ENCODE measurements around the gene WDR47.

Gene WDR47

DNA sequence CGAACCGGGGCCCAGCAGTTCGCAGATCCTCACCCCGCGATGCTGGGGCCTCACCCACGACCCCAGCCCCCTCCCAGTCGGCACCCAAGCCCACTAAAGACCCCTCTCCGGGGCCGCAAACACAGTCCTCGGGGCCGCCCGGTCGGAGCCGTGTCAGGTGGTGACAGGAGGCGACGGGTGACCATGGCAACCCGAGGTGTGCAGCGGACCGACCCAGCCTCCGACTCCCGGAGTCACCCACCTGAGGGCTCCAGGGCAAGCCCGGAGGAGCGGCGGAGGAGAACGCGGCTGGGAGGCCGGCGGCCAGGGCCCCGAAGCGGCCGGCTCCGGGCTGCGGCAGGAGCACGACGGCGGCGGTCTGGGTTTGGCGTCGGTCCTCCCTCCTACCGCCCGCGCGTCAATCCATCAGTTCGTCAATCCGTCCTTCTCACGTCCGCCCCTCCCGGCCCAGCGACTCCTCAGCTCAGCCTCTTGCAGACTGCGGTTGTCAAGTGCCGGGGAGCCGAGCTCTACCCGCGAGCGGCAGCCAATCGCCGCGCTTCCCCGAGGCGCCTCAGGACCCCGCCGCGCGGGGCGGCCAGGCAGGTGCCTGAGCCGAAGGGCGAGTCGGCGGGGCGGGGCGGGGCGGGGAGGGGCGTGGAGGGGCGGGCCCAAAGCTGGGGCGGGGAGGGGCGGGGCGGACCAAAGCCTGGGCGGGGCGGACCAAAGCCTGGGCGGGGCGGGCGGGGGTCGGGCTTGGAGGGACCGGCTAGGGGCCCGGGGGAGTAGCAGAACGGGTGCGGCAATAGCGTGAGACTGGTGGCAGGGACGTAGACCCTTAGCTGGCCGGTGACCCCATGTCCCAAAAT is at the start of gene WDR47:
TSS of gene WDR47 (minus strand) at position 482 of the 848 bp plus-strand sequence. CDS start 18,590 bp downstream, outside the sequence.
- no peak for TF ChIP-seq CTCF (IDR thresholded peaks at IDR 0.05; ENCODE audit: extremely low read depth, insufficient read depth, missing control alignments)
- peak; percentile 99 for DNase-seq (ENCODE audit: low spot score)
- in situ Hi-C loops (cut with MboI; ENCODE audit: low pct_unique_long_range_greater_than_20kb, low sequenced_read_pairs, unreplicated experiment) = no loop called here

DNA sequence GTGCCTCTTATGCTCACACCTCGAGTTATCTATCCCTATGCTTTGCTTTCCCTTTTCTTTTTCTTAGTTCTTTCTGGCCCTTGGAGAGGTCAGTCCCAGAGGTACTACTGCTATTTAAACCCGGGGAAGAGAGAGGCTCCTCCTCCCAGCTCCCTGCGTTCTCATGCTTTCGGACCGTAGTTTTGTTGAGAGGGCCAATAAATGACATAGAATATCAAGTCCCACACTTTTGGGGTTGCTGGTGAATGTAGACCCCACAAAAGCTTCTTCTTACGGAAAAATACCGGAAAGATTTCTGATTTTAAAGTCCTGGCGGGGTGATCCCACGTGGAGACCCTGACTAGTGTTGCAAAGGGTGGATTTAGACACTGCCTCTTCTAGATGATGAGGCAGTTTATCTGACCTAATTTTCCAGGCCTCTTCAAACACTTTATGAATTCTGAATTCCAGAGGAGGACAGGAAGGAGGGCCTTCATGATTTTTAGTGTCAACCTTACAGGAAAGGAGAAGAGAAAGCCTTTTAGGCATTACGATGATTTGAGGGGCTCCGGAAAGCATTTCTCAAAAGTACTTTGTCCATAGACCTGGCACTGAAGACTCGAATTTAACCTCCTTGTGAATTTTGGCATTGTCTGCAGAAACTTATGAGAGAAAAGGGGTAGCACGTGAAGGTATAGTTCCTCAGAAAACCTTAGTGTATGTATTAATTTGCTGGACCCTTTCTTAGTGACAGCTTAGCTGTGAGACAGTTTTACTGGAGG is 49.4 kb upstream of the WDR47 start:
- in situ Hi-C loops (cut with MboI; ENCODE audit: low pct_unique_long_range_greater_than_20kb, low sequenced_read_pairs, unreplicated experiment) = no loop called here
- no peak for TF ChIP-seq CTCF (IDR thresholded peaks at IDR 0.05; ENCODE audit: extremely low read depth, insufficient read depth, missing control alignments)
- DNase-seq (ENCODE audit: low spot score) = peak; percentile 57

DNA sequence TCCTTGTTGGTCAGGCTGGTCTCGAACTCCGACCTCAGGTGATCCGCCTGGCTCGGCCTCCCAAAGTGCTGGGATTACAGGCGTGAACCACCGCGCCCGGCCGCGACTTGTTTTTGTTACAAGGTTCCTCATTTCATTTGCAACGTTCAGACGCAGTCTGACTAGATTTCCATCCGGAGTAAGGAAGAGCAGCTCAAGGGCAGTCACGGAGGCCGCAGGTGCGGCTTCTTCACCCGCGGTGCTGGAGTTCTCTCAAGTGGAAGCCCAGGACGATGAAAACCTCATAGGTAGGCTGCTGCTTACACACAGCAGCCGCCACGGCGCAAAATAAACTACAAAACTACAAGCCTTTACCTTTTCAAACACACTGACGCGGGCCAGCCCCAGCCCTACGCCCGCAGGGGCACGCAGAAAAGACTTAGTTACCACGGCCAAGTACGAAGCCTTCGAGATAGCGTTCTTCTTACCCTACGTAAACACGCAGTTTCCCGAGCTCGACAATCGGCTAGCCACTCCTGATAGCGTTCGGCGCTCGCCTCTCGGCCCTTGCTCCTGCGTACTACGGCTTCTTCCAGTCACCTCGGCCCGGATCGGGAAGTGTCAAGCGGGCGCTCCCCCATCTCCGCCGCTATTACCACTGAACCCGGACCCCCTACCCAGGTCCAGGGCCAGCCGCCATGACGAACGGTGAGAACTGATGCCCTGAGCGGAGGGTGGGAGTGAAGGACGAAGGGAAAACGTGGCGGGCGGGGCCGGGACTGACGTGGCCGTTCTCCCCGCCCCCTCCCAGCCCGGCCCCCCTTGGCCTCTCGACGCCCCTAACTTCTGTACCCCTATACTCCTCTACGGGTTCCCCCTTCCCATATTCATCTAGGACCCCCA is 48.5 kb upstream of the WDR47 start, which contains the start of gene TMEM167B:
TSS of gene TMEM167B (plus strand) at position 569 of the 882 bp plus-strand sequence. CDS start at position 678, 109 bp downstream.
- peak; percentile 87 for DNase-seq (ENCODE audit: low spot score)
- in situ Hi-C loops (cut with MboI; ENCODE audit: low pct_unique_long_range_greater_than_20kb, low sequenced_read_pairs, unreplicated experiment) = no loop called here
- TF ChIP-seq CTCF (IDR thresholded peaks at IDR 0.05; ENCODE audit: extremely low read depth, insufficient read depth, missing control alignments) = no peak

- in situ Hi-C loops (cut with MboI; ENCODE audit: low pct_unique_long_range_greater_than_20kb, low sequenced_read_pairs, unreplicated experiment) = no loop called here
Measured at GRCh38 chr1:109089242-109090015, 47.5 kb upstream of the WDR47 start.

More at GRCh38 chr1:109089242-109090015, 47.5 kb upstream of the WDR47 start:
- peak; percentile 59 for TF ChIP-seq CTCF (IDR thresholded peaks at IDR 0.05; ENCODE audit: extremely low read depth, insufficient read depth, missing control alignments)
- DNase-seq (ENCODE audit: low spot score) = peak; percentile 57
